DND-41 (cell line): ENCODE data around the gene SPACDR.

Source experiments
- EZH2 ChIP-seq: IDR thresholded peaks from 3 replicates; pipeline ENCODE4 v1.6.1; 2012; ENCODE audit warnings: borderline replicate concordance, low read depth, mild to moderate bottlenecking, moderate library complexity, low read length, inconsistent platforms; ENCODE audit not compliant: severe bottlenecking
- TF ChIP-seq, protein P1 (sequence below): IDR thresholded peaks from 2 replicates; pipeline ENCODE4 v1.5.1; 2012; ENCODE audit warnings: borderline replicate concordance, low read length, moderate library complexity, mild to moderate bottlenecking; ENCODE audit not compliant: poor library complexity, severe bottlenecking; ENCODE audit errors: extremely low read depth

DNA sequence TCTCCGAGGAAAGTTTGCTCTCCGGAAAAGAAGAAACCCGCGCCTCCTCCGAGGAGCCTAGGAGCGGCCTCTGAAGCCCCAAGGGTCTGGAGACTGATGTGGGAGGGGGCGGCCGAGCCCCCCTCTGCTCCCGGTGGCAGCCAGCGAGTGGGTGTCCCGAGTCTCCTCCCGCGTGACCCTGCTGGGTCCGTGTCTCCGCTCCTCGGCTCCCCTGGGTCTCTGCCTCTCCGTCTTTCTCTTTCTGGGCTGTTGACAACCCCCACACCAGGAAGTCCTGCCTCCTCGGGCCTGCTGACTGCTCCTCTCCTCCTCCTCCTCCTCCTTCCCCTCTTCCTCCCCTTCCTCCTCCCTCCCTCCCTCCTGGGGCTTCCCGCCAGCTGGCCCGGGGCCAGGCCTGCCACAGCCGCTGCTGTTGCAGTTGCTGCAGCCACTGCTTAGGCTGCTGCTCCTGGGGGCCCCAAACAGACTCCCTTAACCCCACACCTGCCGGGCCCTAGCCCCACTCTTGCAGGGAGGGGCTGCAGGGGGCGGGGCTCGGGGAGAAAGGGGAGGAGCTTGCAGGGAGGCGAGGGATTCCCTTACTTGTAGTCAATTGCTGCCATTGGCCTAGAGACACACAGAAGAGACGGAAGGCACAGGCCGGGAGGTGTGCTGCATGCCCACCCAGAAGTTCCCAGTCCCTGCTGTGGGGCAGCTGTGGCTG is 15.0 kb upstream of the SPACDR start, which contains the start of gene TSC22D4:
- TF ChIP-seq, protein P1, sequence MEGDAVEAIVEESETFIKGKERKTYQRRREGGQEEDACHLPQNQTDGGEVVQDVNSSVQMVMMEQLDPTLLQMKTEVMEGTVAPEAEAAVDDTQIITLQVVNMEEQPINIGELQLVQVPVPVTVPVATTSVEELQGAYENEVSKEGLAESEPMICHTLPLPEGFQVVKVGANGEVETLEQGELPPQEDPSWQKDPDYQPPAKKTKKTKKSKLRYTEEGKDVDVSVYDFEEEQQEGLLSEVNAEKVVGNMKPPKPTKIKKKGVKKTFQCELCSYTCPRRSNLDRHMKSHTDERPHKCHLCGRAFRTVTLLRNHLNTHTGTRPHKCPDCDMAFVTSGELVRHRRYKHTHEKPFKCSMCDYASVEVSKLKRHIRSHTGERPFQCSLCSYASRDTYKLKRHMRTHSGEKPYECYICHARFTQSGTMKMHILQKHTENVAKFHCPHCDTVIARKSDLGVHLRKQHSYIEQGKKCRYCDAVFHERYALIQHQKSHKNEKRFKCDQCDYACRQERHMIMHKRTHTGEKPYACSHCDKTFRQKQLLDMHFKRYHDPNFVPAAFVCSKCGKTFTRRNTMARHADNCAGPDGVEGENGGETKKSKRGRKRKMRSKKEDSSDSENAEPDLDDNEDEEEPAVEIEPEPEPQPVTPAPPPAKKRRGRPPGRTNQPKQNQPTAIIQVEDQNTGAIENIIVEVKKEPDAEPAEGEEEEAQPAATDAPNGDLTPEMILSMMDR: no peak
- TF ChIP-seq EZH2: no peak
